B cell (primary cell): ENCODE results near the gene RPP14. TPM values are rescaled to one million over a fixed set of nuclear protein-coding genes. Genes with fewer than 3 reads are reported as not detected.

Source experiments
- ATAC-seq: fragments of 200-7000 bp; cut with Tn5 transposase; one replicate; pipeline ENCODE4 v1.10.0; 2021; ENCODE audit warnings: low read depth, mild to moderate bottlenecking, moderate number of reproducible peaks, moderate library complexity
- CTCF ChIA-PET: fragments of 350-600 bp; sonication (Branson Sonifier 250); formaldehyde crosslinking; loops from one replicate; lab custom pipeline; 2021; ENCODE audit warnings: antibody characterized with exemption, inconsistent platforms; lab: Charles Lee
- POLR2A ChIA-PET: fragments of 350-600 bp; sonication (Branson Sonifier 250); formaldehyde crosslinking; loops from one replicate; lab custom pipeline; 2021; ENCODE audit warnings: antibody characterized with exemption; lab: Charles Lee
- DNase-seq: peaks from one replicate; pipeline ENCODE4 v3.0.0; 2013
- H2AFZ ChIP-seq: 2 replicates; pipeline ENCODE4 v1.6.1; 2012; ENCODE audit warnings: mild to moderate bottlenecking, low read depth, low read length; ENCODE audit not compliant: insufficient read depth, poor library complexity, severe bottlenecking
- H3K27ac ChIP-seq, 2 donors: 1 replicate in 1 of 2; 2 replicates in 1 of 2; pipeline ENCODE4 v1.5.1; 2012 to 2013; ENCODE audit warnings: low read length in 2 of 2, mild to moderate bottlenecking in 2 of 2, moderate library complexity in 1 of 2
- H3K27me3 ChIP-seq, 4 experiments: fragments of 200-600 bp in 1 of 4; sonication (generic) in 1 of 4; replicated peaks in 1 of 4; 1 replicate in 2 of 4; 2 replicates in 2 of 4; pipeline versions ENCODE4 v1.6.1 to v1.7.0; 2013 to 2016; ENCODE audit warnings: low read length in 3 of 4, mild to moderate bottlenecking in 2 of 4, mixed read lengths in 1 of 4, moderate library complexity in 1 of 4; ENCODE audit not compliant: insufficient read depth in 4 of 4, control insufficient read depth in 3 of 4; ENCODE audit errors: control extremely low read depth in 1 of 4
- H3K36me3 ChIP-seq, 2 experiments: replicated peaks in 1 of 2; 1 replicate in 1 of 2; 2 replicates in 1 of 2; pipeline versions ENCODE4 v1.6.1 to v1.7.1; 2013; ENCODE audit warnings: low read length in 1 of 2; ENCODE audit not compliant: insufficient read depth in 2 of 2, control insufficient read depth in 1 of 2; ENCODE audit errors: control extremely low read depth in 1 of 2, extremely low read depth in 1 of 2
- H3K4me1 ChIP-seq, 2 donors: fragments of 200-600 bp in 1 of 2; sonication (generic) in 1 of 2; 1 replicate in 1 of 2; 2 replicates in 1 of 2; pipeline versions ENCODE4 v1.5.1 to v1.6.1; 2013 to 2017; ENCODE audit warnings: low read length in 2 of 2; ENCODE audit not compliant: control insufficient read depth in 2 of 2, insufficient read depth in 2 of 2
- H3K4me2 ChIP-seq: replicated peaks from 2 replicates; pipeline ENCODE3; 2012; ENCODE audit warnings: mild to moderate bottlenecking, low read depth, low read length; ENCODE audit not compliant: poor library complexity, severe bottlenecking
- H3K4me3 ChIP-seq, 5 experiments: fragments of 200-600 bp in 1 of 5; sonication (generic) in 1 of 5; 1 replicate in 3 of 5; 2 replicates in 2 of 5; pipeline versions ENCODE4 v1.5.1 to v1.7.0; 2011 to 2016; ENCODE audit warnings: low read length in 4 of 5, mild to moderate bottlenecking in 4 of 5, low read depth in 2 of 5, control low read depth in 1 of 5, moderate library complexity in 1 of 5; ENCODE audit not compliant: insufficient read depth in 1 of 5; ENCODE audit errors: control extremely low read depth in 1 of 5, extremely low read depth in 1 of 5
- H3K79me2 ChIP-seq: fragments of 200-600 bp; sonication (generic); one replicate; pipeline ENCODE4 v1.6.0; 2016; ENCODE audit warnings: low read length; ENCODE audit not compliant: control insufficient read depth, insufficient read depth
- H3K9ac ChIP-seq: fragments of 200-600 bp; sonication (generic); 2 replicates; pipeline ENCODE4 v1.6.1; 2017; ENCODE audit warnings: mild to moderate bottlenecking, low read length, moderate library complexity
- H3K9me3 ChIP-seq, 3 donors: one replicate each; pipeline versions ENCODE4 v1.6.1 to v1.7.1; 2013; ENCODE audit warnings: low read length in 2 of 3; ENCODE audit not compliant: control insufficient read depth in 2 of 3, insufficient read depth in 1 of 3; ENCODE audit errors: control extremely low read depth in 1 of 3
- H4K20me1 ChIP-seq: 2 replicates; pipeline ENCODE4 v1.6.0; 2012; ENCODE audit warnings: mild to moderate bottlenecking, low read length; ENCODE audit not compliant: insufficient read depth, control insufficient read depth, poor library complexity, severe bottlenecking
- H3K27ac Mint-ChIP-seq: one replicate; pipeline ENCODE4 v1.8.0; 2021; ENCODE audit warnings: mixed read lengths
- H3K27me3 Mint-ChIP-seq: one replicate; pipeline ENCODE4 v1.8.0; 2021; ENCODE audit warnings: mixed read lengths
- H3K4me1 Mint-ChIP-seq: one replicate; pipeline ENCODE4 v1.8.0; 2021; ENCODE audit warnings: mixed read lengths
- H3K4me3 Mint-ChIP-seq: one replicate; pipeline ENCODE4 v1.8.0; 2021; ENCODE audit warnings: mixed read lengths
- H3K9me3 Mint-ChIP-seq: one replicate; pipeline ENCODE4 v1.8.0; 2022; ENCODE audit warnings: mixed read lengths; ENCODE audit not compliant: insufficient read depth
- CTCF ChIP-seq: fragments of 200-600 bp; IDR thresholded peaks from one replicate; pipeline ENCODE4 v1.8.0; 2022; ENCODE audit warnings: antibody characterized with exemption, mild to moderate bottlenecking
- EZH2 ChIP-seq: IDR thresholded peaks from 2 replicates; pipeline ENCODE4 v1.6.1; 2012; ENCODE audit warnings: borderline replicate concordance, low read depth, mild to moderate bottlenecking, moderate library complexity, low read length; ENCODE audit not compliant: insufficient read depth, poor library complexity, severe bottlenecking
- WGBS: methylation state at CpG from one replicate; pipeline ENCODE4 v1.1.5; 2013; ENCODE audit warnings: missing lambda C conversion rate; ENCODE audit not compliant: insufficient coverage; 5-methylcytosine and 5-hydroxymethylcytosine counted together
- intact Hi-C: fragments of 100-400 bp; cut with micrococcal nuclease; formaldehyde crosslinking; loops from one replicate; pipeline ENCODE4 v1.10.0; 2022
- polyA plus RNA-seq: library from polyadenylated mRNA; depleted of rRNA; stranded (reverse); fragments of >200 nt; gene quantifications from 2 replicates; pipeline ENCODE4 v1.2.3, GENCODE V29; 2012
- total RNA-seq, 2 donors: library from RNA; stranded (reverse); fragments of 120-200 nt in 1 of 2; gene quantifications; 1 replicate in 1 of 2; 2 replicates in 1 of 2; pipeline versions ENCODE4 v1.2.3 to v1.2.4, GENCODE V29; 2013 to 2022

RPP14 gene
- total and polyA plus RNA-seq, 2 donors (not counting 1 experiment from before 2014, with no cell fraction given), result 4.7 to 17.9 TPM

DNA sequence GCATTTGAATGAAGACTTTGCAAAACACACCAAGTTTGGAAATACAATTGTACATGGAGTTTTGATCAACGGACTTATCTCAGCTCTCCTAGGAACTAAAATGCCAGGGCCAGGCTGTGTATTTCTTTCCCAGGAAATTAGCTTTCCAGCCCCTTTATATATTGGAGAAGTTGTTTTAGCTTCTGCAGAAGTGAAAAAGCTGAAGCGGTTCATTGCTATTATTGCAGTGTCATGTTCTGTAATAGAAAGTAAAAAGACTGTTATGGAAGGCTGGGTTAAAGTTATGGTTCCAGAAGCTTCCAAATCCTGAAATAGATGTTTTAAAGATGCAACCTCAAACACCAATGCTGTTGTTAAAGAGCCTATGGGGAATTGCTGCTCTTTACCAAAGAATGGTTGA, 11.8 kb downstream of the RPP14 start:
- peaks cover 6 to 56% of the 10 kb centered on the region in 2 experiments for H3K36me3 ChIP-seq

More for the DNA sequence above, 11.8 kb downstream of the RPP14 start:
- DNase-seq (no peak), ATAC-seq (no peak)
- Histone ChIP-seq H3K79me2 (peaks cover 21% of the 10 kb centered on the region), H3K9me3 (no peaks in the 10 kb centered on the region), H3K4me1 (peaks cover 0 to 8% of the 10 kb centered on the region in 2 donors), H4K20me1 (no peaks in the 10 kb centered on the region), H3K27ac (no peak overlapping the region), H3K4me3 (no peak overlapping the region), H3K9ac (no peak overlapping the region), H3K4me2 (no peak overlapping the region), H2AFZ (no peak overlapping the region), H3K27me3 (no peaks in the 10 kb centered on the region)
- no peaks in the 10 kb centered on the region for H3K27me3 Mint-ChIP-seq
- H3K27ac Mint-ChIP-seq, result peak overlapping the region; percentile 20
- H3K4me3 Mint-ChIP-seq, result no peak overlapping the region
- ChIA-PET CTCF (interaction anchor here (1.0 to 9.0 kb wide), 5 partner anchors 10 to 174 kb away, joined by 3 to 89 read pairs (median 4); partner anchors contain the start of genes HTD2, KCTD6 and RPP14), POLR2A (no interaction called here)
- peaks cover 5% of the 10 kb centered on the region for H3K4me1 Mint-ChIP-seq
- no CpG with 5 or more reads among the region's 2 CpGs for WGBS
- H3K9me3 Mint-ChIP-seq, result no peaks in the 10 kb centered on the region
- TF ChIP-seq EZH2 (no peak), CTCF (no peak)
- intact Hi-C loops, result no loop called here
